Measurements from ENCODE around the gene DTNB. TPM values are rescaled to one million over a fixed set of nuclear protein-coding genes. Genes with fewer than 3 reads are reported as not detected.
"Not testable (repeated sequence)": the region's sequence is repeated elsewhere in the genome, so short reads cannot be mapped to it uniquely, and the experiment has no call there.

The DTNB gene
- total RNA-seq, 1 experiment from 2014 or later, result 25.1 TPM

GRCh38 chr2:25570161-25570845 is 103.1 kb downstream of the DTNB start:
- H3K4me1 ChIP-seq, result no peaks in the 10 kb centered on the region
- H3K27ac ChIP-seq, result no peak overlapping the region
- no peak for DNase-seq
- no peaks in the 10 kb centered on the region for H3K27me3 ChIP-seq
- H3K36me3 ChIP-seq, result no peaks in the 10 kb centered on the region
- H3K4me3 ChIP-seq, result no peak overlapping the region
- no peaks in the 10 kb centered on the region for H3K9me3 ChIP-seq (replicated peaks)

GRCh38 chr2:25567406-25567805 is 106.0 kb downstream of the DTNB start:
- no peak overlapping the region for H3K27ac ChIP-seq
- DNase-seq, result peak in 1 of 2 experiments; percentile 60
- H3K4me1 ChIP-seq, result no peaks in the 10 kb centered on the region
- H3K36me3 ChIP-seq, result no peaks in the 10 kb centered on the region
- no peaks in the 10 kb centered on the region for H3K27me3 ChIP-seq
- H3K9me3 ChIP-seq (replicated peaks), result no peaks in the 10 kb centered on the region
- H3K4me3 ChIP-seq, result no peak overlapping the region

- H3K9me3 ChIP-seq (replicated peaks), result no peaks in the 10 kb centered on the region
- no peaks in the 10 kb centered on the region for H3K27me3 ChIP-seq
- no peaks in the 10 kb centered on the region for H3K36me3 ChIP-seq
- H3K4me3 ChIP-seq, result no peak overlapping the region
- no peak overlapping the region for H3K27ac ChIP-seq
- no peaks in the 10 kb centered on the region for H3K4me1 ChIP-seq
- no peak for DNase-seq
Observed at GRCh38 chr2:25566694-25567093, 106.7 kb downstream of the DTNB start.

DNA sequence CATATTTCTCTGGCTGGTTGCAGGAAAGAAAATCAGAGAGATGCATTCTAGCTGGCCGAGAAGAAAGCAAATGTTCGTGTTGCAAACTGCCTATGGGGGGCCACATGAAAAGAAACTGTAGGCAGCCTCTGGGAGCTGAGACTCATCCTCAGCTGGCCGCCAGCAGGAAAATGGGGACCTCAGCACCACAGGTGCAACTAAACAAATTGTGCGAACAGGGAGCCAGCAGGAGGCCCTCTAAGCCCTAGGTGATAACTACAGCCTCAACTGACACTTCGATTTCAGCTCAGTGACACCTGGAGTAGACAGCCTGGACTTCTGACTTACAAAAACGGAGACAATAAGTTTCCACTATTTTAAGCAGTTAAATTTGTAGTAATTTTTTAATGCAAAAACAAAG is 107.3 kb downstream of the DTNB start:
- Histone ChIP-seq H3K4me1 (no peaks in the 10 kb centered on the region), H3K27me3 (no peaks in the 10 kb centered on the region), H3K4me3 (no peak overlapping the region), H3K27ac (no peak overlapping the region), H3K36me3 (no peaks in the 10 kb centered on the region), H3K9me3 (replicated peaks) (no peaks in the 10 kb centered on the region)
- DNase-seq, result no peak

GRCh38 chr2:25561136-25561850 is 112.1 kb downstream of the DTNB start:
- Histone ChIP-seq H3K4me1 (no peaks in the 10 kb centered on the region), H3K4me3 (no peak overlapping the region), H3K27ac (no peak overlapping the region), H3K9me3 (replicated peaks) (no peaks in the 10 kb centered on the region), H3K36me3 (no peaks in the 10 kb centered on the region; the same call in 1 of the 2 replicates), H3K27me3 (no peaks in the 10 kb centered on the region)
- DNase-seq, result no peak

DNA sequence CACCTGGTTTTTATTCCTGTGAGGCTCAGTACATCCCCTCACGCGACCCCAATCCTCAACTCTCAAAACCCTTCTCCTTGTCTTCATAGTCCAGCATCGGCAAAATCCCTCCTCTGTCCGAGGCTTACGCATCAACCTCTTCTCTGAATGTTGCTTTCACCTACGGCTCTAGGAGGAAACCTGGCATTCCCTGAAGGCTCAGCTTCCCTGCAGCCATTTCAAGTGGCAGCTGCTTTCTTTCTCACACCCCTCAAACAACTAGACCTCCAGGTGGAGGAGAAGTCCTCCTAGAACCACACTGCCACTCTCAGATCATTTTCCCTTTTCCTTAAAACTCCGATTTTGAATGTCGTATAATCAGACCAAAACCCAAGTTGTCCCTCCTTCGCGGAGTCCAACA is 114.2 kb downstream of the DTNB start:
- Histone ChIP-seq H3K9me3 (replicated peaks) (no peaks in the 10 kb centered on the region), H3K27me3 (no peaks in the 10 kb centered on the region), H3K4me3 (no peak overlapping the region), H3K36me3 (no peaks in the 10 kb centered on the region; the same call in 1 of the 2 replicates), H3K27ac (no peak overlapping the region), H3K4me1 (peaks cover 7% of the 10 kb centered on the region)
- DNase-seq, result no peak

DNA sequence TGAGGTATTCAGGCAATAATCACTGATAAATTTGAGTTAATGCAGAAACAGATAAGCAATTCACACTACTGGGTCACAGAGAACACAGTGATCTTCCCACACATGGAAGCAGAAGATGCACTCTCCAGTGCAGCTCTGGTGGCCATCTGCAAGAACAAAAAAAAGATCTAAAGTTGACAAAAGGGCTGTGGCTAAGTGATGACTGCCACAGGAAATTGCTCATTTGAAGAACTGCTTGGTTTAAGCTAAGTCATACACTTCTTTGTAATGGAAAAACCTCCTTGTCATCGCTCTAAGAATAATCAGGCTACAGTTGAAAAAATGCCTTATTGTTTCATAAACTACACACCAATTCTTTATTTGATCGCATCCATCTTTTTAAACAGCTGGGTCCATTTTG is 115.1 kb downstream of the DTNB start:
- Histone ChIP-seq H3K36me3 (no peaks in the 10 kb centered on the region; the same call in 1 of the 2 replicates), H3K4me3 (no peak overlapping the region), H3K27ac (no peak overlapping the region), H3K27me3 (no peaks in the 10 kb centered on the region), H3K9me3 (replicated peaks) (no peaks in the 10 kb centered on the region), H3K4me1 (peaks cover 10% of the 10 kb centered on the region)
- no peak for DNase-seq

GRCh38 chr2:25557179-25558036 is 116.0 kb downstream of the DTNB start:
- H3K27ac ChIP-seq, result no peak overlapping the region

GRCh38 chr2:25552318-25552717 is 121.1 kb downstream of the DTNB start:
- Histone ChIP-seq H3K27me3 (no peaks in the 10 kb centered on the region), H3K27ac (no peak overlapping the region), H3K4me3 (no peak overlapping the region), H3K4me1 (peaks cover 10% of the 10 kb centered on the region), H3K36me3 (no peaks in the 10 kb centered on the region; the same call in 1 of the 2 replicates), H3K9me3 (replicated peaks) (no peaks in the 10 kb centered on the region)
- DNase-seq, result no peak

More at GRCh38 chr2:25557179-25558036, 116.0 kb downstream of the DTNB start:
- H3K4me3 ChIP-seq, result no peak overlapping the region
- no peak for DNase-seq
- peaks cover 10% of the 10 kb centered on the region for H3K4me1 ChIP-seq
- no peaks in the 10 kb centered on the region for H3K27me3 ChIP-seq
- no peaks in the 10 kb centered on the region for H3K9me3 ChIP-seq (replicated peaks)
- H3K36me3 ChIP-seq, result no peaks in the 10 kb centered on the region; the same call in 1 of the 2 replicates

GRCh38 chr2:25551316-25551715 is 122.1 kb downstream of the DTNB start:
- DNase-seq, result no peak

DNA sequence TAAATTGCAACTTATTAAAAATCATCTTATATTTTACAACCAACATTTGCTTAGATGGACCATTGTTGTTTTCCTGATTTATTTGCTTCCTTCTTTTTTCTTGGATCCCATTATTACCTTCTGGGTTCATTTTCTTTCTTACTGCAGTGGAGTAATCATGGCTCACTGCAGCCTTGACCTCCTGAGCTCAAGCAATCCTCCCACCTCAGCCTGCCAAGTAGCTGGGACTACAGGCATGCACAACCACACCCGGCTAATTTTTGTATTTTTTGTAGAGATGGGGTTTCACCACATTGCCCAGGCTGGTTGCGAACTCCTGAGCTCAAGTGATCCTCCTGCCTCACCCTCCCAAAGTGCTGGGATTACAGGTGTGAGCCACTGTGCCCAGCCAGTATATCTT is 123.8 kb downstream of the DTNB start:
- H3K4me1 ChIP-seq; H3K4me3 ChIP-seq; H3K27ac ChIP-seq; DNase-seq; H3K36me3 ChIP-seq; H3K9me3 ChIP-seq (replicated peaks); H3K27me3 ChIP-seq: not testable (repeated sequence)

More at GRCh38 chr2:25551316-25551715, 122.1 kb downstream of the DTNB start:
- Histone ChIP-seq H3K4me1 (peaks cover 10% of the 10 kb centered on the region), H3K36me3 (no peaks in the 10 kb centered on the region; the same call in 1 of the 2 replicates), H3K9me3 (replicated peaks) (no peaks in the 10 kb centered on the region), H3K27ac (no peak overlapping the region), H3K27me3 (no peaks in the 10 kb centered on the region), H3K4me3 (no peak overlapping the region)

GRCh38 chr2:25548601-25549000 is 124.8 kb downstream of the DTNB start:
- Histone ChIP-seq H3K4me1 (no peaks in the 10 kb centered on the region), H3K27me3 (no peaks in the 10 kb centered on the region), H3K36me3 (no peaks in the 10 kb centered on the region; the same call in 1 of the 2 replicates), H3K4me3 (no peak overlapping the region), H3K9me3 (replicated peaks) (no peaks in the 10 kb centered on the region), H3K27ac (no peak overlapping the region)
- DNase-seq, result no peak

- H3K27me3 ChIP-seq, result no peaks in the 10 kb centered on the region
- no peaks in the 10 kb centered on the region for H3K4me1 ChIP-seq
- no peaks in the 10 kb centered on the region for H3K9me3 ChIP-seq (replicated peaks)
- no peak for DNase-seq
- no peak overlapping the region for H3K27ac ChIP-seq
- no peaks in the 10 kb centered on the region; the same call in 1 of the 2 replicates for H3K36me3 ChIP-seq
- H3K4me3 ChIP-seq, result no peak overlapping the region
Observed at GRCh38 chr2:25546852-25547251, 126.5 kb downstream of the DTNB start.

DNA sequence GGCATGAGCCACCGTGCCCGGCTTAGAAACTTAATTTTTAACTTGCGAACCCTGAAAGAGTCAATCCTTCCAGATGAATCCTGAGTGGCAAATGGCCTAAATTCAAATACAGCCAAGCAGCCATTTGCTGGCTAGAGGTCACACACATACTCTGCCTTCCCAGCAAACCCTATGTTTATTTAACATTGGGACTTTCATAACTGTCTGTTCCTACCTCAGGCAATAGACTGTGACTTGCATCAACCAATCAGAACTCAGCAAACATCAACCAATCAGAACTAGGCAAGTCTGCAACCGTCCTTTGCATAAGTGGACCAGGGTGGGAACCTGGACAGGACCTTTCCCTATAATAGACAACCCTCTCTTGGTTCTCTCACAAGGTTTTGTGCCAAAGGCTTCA is 127.5 kb downstream of the DTNB start:
- no peaks in the 10 kb centered on the region; the same call in 1 of the 2 replicates for H3K36me3 ChIP-seq
- H3K4me3 ChIP-seq, result no peak overlapping the region
- no peak for DNase-seq
- no peak overlapping the region for H3K27ac ChIP-seq
- no peaks in the 10 kb centered on the region for H3K27me3 ChIP-seq
- no peaks in the 10 kb centered on the region for H3K4me1 ChIP-seq
- no peaks in the 10 kb centered on the region for H3K9me3 ChIP-seq (replicated peaks)

DNA sequence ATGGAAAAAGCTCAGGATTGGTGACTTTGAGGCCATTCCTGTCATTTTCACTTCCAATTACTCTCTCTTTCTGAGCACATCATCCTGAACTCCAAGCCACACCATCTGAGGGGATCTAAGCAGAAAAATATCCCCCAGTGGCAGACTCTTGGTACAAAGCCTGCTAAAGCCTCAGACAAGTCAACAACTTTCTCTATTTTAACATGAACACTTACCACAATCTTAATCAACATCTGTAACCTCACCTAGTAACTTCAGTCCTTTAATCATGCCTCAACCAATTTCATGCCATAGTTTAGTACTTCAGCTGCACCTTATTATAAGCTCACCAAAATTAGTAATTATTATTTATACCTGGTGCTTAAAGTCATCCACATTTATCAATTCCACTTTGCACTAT is 128.9 kb downstream of the DTNB start:
- Histone ChIP-seq H3K4me3 (no peak overlapping the region), H3K36me3 (no peaks in the 10 kb centered on the region; the same call in 1 of the 2 replicates), H3K27ac (no peak overlapping the region), H3K27me3 (no peaks in the 10 kb centered on the region), H3K4me1 (no peaks in the 10 kb centered on the region), H3K9me3 (replicated peaks) (no peaks in the 10 kb centered on the region)
- no peak for DNase-seq

Data from SJCRH30 (cell line).